ENCODE data around the gene EIF3J.
"Not testable (repeated sequence)": the region's sequence is repeated elsewhere in the genome, so short reads cannot be mapped to it uniquely, and the experiment has no call there.

The EIF3J gene

DNA sequence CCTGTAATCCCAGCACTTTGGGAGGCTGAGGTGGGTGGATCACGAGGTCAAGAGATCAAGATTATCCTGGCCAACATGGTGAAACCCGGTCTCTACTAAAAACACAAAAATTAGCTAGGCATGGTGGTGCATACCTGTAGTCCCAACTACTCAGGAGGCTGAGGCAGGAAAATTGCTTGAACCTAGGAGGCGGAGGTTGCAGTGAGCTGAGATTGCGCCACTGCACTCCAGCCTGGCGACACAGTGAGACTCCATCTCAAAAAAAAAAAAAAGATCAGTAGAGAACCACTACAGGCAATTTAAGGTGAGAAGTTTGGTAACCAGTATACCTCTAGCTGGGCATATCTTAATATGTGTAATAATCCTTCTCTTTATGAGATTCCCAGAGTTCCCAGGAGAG, 7.8 kb downstream of the EIF3J start:
- DNase-seq: not testable (repeated sequence)

DNA sequence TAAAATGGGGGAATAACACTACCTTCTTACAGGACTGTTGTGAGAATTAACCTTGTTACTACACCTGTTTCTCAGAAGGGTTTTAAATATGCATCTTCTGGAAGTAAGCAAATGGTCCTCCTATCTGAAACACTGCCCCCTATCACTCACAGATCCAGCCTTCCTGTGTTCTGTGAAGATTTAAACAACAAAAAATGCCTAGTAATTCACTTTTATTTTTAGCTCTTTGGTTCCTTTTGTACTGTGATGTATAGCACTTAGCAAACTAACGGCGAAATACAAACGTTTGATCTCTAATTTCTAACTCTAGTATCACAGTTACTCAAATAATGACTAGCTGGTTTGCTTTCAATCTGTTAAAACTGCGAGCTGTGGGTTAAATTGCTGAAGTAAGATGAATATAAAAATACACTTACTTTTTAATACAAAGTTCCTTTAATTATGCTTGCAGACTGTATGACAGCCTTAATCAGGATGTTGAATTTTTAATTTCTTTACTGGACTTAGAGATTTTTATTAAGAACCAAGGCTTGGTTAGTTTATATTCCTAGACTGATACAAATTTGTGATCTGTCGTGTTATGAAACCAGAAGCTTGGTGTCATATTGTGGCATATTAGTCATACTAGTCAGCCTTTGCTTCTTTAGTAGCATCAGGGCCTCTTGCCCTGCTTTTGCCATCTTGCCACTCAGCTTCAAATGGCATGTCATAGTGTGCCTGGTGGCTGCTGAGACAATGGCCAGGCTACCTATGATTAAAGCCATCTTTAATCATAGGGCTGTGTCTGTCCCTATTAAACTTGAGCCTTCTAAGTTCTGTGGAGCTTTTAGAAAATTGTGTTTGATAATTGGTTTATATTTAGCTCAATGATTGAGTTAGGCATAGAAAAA, 9.2 kb downstream of the EIF3J start:
- peak; percentile 34 for DNase-seq

DNA sequence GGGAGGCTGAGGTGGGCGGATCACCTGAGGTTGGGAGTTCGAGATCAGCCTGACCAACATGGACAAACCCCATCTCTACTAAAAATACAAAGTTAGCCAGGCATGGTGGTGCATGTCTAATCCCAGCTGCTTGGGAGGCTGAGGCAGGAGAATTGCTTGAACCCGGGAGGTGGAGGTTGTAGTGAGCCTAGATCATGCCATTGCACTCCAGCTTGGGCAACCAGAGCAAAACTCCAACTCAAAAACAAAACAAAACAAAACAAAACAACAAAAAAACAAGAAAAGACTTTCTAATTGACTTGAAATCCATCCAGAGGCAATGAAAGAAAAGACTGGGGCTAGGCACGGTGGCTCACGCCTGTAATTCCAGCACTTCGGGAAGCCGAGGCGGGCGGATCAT, 12.2 kb downstream of the EIF3J start:
- not testable (repeated sequence) for DNase-seq

DNA sequence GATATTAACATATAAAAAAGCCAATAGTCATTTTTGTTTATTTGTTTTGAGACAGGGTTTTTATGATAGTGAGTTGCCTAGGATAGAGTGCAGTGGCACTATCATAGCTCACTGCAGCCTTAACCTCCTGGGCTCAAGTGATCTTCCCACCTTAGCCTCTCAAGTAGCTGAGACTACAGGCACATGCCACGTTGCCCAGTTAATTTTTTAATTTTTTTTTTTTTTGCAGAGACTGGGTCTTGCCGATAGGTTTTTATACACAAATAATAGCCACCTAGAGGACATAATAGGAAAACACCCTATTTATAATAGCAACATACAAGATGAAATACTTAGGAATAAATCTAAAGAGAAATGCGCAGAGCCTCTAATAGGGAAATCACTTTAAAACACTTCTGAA, 13.3 kb downstream of the EIF3J start:
- DNase-seq: peak; percentile 27

DNA sequence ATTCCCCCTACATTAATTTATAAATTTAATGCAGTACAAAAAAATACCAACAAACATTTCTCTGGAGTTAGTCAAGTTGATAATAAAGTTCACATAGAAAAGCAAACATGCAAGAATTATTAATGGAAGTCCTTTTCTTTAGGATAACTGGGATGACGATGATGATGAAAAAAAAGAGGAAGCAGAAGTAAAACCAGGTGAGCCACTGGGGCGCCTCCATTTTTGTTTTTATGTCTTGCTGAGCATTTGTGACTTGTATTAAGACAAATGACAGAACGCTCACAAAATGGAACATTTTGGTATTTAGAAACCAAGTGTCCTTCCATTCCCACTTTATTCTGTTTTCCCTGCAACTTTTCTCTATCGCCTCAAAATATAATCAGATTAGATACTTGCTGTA, 13.8 kb downstream of the EIF3J start:
- no peak for DNase-seq

DNA sequence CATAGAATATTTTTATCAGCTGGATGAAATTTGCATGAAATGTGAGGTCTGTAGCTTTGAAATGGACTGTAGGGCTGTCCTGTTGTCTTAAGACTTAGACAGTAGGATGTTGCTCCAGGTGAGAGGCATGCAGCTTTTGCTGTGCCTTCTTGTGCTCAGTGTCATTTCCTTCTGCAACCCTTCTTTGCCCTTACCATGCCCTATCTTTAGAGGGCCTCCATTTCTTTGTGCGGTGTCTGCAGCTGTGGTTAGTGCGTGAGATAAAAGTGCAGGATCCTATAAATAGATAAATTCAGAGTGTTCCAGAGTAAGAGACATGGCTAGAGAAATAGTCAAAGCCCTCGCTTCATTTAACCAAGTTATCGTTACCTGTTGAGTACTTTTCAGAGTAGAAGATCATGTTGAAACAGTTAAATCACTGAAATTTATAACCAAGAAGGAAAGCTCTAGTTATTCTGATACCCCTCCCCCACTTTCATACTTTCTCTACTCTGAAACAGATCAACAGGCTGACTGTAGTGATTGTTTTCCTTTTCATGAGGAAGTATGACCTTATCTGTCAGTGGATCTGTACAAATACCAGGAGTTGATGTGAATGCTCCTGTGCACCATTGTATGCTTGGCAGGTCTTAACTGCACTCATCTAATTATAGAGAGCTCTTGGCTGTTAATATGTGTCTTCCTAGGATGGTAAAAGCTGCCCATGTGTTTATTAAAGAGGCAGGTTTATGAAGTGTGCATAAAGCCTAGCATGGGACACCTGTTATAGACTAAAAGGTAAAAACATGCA, 18.2 kb downstream of the EIF3J start:
- no peak for DNase-seq

DNA sequence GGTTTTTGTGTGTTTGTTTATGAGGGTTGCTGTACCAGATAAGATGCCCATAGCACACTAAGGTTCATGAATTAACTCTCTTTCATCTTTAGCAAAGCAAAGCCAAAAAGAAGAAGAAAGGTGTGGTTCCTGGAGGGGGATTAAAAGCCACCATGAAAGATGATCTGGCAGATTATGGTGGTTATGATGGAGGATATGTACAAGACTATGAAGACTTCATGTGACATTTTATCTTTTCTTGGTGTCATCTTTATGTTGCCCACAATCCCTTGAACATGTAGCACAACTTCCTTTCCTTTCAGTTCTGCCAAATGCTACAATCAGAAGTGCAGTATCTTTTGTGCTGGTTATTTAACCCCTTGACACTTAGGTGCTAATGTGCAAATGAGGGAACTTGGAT, 24.0 kb downstream of the EIF3J start:
- peak; percentile 18 for DNase-seq

DNA sequence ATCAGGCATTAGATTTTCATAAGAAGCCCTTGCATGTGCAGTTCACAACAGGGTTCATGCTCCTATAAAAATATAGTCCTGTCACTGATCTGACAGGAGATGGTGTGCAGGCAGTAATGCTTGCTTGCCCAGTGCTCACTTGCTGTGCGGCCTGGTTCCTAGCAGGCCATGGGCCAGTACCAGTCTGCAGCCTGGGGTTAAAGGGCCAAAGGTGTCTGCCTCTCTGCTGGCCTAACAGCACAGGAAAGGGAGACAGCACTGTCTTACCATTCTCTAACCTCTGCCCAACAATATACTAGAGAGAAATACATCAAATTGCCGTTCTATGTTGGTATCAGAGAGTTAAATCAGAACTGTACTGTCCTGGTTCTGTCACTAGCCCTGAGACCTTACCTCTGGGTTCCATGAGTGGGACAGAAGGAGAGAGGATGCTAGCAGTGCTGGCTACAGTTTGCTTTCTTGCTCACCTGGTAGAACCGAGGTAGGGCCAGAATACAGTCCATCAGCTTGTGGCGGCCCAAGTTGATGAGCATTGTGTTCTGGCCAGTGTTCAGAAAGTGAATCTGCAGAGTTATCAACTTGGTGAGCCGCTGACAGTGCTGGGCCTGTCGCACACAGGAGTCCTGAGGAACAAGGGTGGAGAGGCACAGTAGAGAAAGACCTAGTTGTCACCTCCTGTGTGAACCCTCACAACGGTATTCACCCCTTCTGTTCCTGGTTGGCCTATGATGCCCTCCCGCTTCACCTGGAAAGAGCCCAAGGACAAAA, 28.6 kb downstream of the EIF3J start:
- DNase-seq: no peak

DNA sequence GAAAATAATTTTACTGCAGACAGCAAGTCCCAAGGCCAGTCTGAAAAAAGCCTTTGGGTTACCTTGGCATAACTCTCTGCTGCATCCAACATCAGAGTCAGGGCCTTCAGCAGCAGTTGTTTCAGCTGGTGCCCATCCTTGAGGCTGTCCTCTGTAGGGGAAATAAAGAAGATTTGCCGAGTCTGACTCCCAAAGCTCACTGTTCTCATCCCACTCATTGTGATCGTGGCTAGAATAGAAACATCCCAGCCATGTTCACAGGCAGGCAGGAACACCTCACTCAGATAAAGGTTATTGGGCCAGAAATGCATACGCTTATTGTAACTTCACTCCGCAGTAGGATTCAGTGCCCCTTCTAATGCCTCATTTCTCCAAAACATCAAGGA, 29.2 kb downstream of the EIF3J start:
- no peak for DNase-seq

DNA sequence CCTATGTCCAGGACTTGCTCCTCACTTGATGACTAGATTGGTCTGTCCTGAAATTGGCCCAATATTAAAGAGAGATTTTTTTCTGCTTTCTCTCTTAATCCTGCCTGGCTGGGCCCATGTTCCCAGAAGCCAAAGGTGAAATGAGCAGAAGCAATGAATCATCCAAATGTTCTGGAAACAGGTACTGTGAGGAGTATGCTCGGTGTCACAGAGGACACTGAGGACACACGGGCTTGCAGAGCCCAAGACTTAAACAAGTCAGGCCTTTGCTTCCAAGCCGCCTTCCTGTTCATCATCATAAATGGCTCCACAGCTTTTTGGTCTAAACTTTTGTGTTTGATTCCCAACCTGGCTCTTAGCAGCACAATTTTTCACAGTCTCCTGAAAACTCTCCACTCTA, 31.4 kb downstream of the EIF3J start:
- DNase-seq: no peak

DNA sequence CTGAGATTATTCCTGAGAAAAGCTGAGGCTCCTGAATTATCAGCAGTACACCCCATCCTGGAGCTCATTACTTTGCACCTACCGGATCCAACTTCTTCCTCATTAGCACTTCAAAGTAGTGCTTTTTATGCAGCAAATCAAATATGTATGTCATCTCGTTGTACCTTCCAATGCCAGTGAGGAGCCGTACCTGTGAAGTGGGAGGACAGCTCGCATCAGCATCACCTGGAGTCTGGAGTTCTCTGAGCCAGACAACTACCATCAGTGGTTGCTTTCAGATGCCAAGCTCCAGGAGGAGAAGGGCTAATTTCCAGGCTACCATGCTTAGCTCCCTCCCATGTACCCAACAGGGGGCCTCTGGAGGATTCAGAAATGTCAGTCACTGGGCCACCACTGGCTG, 32.4 kb downstream of the EIF3J start:
- DNase-seq: no peak

DNA sequence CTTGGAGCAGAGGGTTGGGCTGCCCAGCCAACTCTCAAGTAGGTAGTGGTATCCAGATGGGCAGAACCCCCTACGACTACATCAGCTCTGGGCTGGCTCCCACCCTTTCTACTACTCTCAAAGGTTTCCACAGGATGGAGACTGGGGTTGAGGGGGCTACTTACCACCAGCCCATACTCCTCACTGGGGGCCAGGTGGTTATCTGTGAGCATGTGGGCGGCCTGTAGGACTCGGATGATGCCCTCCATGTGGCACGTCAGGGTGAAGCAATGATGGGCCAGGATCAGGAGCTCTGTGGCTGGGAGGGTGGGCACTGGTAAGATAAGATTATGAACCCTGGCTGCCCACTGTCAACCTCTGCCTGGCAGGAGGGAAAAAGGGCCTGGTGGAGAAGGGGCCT, 33.4 kb downstream of the EIF3J start:
- no peak for DNase-seq

DNA sequence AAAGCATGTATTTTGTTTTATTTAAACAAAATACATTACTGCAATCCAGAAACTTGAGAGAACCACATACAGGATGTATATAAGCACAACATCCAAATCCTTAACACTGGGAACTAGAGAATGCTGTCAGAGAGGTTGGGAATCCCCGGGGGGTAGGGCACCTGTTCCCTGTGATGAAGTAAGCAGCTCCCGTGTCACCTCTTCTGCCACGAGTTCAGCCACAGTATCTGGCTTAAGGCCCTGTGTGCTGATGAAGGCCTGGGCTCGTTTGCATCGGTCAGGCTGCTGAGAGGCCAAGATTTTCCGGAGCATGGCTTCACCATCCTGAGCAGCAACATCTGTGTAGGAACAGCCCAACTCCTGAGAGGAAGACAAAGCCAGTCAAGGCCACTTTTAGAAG, 36.4 kb downstream of the EIF3J start:
- DNase-seq: no peak

DNA sequence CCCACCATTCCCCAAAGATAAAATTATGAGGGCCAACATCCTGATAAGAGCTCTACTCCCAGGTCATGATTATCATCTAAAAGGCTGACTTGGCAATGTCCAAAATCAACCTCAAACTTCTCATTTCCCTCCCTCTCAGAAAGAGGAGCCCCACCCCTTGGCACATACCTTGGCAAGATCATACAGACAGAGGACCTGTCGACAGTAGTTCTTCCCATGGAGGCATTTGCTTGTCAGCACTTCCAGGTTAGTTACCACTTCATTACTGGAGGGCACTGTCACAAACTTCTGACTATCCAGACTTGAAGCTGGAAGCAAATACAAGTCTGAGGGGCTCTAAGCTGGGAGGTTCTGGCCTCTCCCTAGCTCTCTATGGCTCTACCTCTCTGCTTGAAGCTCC, 37.8 kb downstream of the EIF3J start:
- no peak for DNase-seq

DNA sequence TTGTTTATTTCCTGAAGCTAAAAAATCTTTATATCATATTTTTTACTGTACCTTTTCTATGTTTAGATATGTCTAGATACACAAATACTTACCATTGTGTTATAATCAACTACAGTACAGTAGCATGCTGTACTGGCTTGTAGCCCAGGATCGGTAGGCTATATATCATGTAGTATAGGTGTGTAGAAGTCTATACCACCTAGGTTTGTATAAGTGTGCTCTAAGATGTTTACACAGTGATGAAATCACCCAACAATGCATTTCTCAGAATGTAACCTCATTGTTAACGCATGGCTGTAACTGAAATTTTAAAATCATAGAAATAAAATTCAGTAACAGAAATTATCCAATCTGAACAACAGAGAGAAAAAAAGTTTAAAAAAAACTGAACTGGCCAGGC, 43.2 kb downstream of the EIF3J start:
- no peak for DNase-seq

DNA sequence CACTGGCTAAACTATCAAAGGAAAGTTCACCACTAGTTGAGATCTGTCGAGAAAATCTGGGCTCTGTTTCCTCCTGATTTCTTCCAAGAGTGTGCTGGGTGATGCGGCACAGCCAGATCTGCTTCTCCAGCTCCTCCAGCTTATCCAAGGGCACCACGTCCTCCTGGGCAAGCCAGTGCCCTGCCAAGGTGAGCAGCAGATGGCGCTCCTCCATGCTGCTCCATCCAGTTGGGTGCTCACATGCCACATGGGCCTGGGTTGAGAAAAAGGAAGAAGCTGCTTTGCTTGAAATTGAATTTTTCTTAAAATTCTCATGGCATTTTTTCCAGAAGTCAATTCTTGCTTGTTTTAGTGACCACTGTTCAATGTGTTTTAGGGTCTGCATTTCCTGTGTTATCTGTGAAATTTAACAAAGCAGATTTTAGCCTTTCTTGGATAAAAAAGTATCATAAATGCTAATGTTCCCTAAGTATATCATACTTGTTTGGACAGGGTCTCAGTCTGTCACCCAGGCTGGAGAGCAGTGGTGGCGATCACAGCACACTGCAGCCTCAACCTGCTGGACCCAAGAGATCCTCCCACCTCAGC, 47.3 kb downstream of the EIF3J start:
- peak; percentile 66 for DNase-seq

DNA sequence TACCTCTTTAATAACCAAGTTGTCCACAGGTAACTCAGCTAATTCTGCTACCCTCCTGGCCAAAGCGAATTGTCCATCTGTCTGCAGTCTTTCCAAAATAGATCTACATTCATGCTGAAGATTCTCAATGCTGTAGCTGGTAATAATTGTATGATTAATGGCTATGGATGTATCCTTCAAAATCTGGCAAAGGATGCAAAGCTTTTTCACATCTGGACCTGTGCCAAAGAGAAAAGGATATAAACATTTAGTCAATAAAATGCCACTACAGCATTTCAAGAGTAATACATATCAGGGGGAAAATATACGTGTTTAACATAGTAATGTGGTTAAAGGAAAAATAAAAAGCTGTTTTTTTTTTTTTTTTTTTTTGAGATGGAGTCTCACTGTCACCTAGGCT, 48.7 kb downstream of the EIF3J start:
- no peak for DNase-seq

DNA sequence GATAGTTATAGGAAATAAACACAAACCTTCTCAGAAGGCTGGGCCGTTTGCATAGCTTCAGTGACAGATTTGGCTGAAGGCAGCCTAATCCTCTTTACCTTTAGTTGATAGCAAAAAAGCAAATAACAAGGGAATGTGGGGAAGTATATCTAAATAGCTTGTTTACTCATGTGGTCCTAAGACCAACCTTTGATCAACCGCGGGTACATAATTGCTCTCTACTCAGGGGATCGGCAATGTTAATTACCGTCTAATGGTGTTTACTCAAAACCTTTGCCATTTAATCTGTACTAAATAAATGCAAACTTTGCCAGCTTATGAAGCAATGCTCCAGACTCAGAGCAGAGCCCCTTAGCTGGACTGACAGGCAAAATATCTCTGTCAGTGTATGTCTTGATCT, 51.6 kb downstream of the EIF3J start:
- DNase-seq: no peak

DNA sequence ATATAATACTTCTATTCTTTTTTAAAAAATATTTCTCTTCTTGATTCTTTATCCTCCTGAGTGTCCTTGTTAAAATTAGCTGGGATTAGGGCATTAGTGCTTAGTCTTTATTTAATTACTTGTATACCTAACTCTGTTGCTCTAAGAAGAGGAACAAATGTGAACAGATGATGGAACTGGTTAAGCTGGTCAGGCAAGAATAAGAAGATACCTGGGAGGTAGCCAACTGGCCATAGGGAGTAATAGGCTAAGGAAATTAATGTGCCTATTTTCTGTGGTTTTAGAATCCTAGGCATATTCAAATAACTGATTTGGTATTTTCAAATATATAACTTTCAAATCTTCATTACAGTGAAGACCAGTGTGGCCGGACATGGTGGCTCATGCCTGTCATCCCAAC, 54.4 kb downstream of the EIF3J start:
- DNase-seq: no peak

DNA sequence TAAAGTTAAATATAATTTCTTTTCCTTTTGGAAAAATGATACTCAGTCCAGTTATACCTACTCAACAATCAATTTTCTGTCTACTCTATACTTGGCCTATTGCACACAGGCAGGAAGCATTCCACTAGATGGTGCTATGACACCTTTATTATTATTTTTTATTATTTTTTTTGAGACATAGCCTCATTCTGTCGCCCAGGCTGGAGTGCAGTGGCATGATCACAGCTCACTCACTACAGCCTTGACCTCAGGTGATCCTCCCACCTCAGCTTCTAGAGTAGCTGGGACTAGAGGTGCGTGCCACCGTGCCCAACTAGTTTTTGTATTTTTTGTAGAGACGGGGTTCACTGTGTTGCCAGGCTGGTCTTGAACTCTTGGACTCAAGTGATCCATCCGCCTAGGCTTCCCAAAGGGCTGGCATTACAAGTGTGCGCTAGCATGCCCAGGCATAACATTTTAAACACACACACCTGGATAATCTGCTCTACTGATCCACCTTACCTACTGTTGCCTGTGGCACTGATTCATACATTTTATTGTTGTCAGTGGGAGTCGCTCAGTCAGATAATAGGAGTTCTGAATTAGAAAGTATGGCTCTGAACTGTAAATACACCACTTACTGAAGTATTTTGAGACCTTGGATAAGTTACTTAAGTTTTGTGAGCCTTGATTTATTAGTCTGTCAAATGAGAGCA, 56.2 kb downstream of the EIF3J start:
- DNase-seq: peak; percentile 69

DNA sequence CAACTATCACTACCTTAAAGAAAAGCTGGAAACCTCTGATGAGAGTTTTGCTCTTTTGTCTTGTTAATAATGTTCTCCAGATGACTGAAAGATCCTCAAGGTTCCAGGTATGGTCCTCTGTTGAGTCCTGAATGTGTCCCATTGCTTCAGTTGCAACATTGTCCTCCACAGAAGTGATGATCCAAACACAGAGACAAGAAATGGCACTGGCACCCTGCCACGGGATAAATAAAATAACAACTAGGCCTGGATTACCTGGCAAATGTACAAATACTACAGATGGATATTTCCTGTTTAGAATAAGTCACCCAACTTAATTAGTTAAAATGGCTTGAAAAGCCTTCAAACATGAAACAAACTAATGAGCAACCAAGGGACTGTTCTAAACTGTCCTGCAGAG, 58.3 kb downstream of the EIF3J start:
- no peak for DNase-seq
